Osteocyte (in vitro differentiated cells): ENCODE measurements around the gene SYTL4. TPM values are rescaled to one million over a fixed set of nuclear protein-coding genes. Genes with fewer than 3 reads are reported as not detected.

Experiments used
- DNase-seq: peaks from one replicate; pipeline ENCODE4 v3.0.0; 2021; ENCODE audit warnings: mixed read lengths; ENCODE audit not compliant: unreplicated experiment; ENCODE audit errors: extremely low spot score
- H3K27ac Mint-ChIP-seq: one replicate; pipeline ENCODE4 v1.8.0; 2021; ENCODE audit warnings: mild to moderate bottlenecking, mixed read lengths; ENCODE audit not compliant: unreplicated experiment
- H3K27me3 Mint-ChIP-seq: one replicate; pipeline ENCODE4 v1.8.0; 2021; ENCODE audit warnings: mixed read lengths; ENCODE audit not compliant: unreplicated experiment
- H3K36me3 Mint-ChIP-seq: one replicate; pipeline ENCODE4 v1.8.0; 2021; ENCODE audit warnings: mixed read lengths; ENCODE audit not compliant: unreplicated experiment
- H3K4me1 Mint-ChIP-seq: one replicate; pipeline ENCODE4 v1.8.0; 2021; ENCODE audit warnings: mixed read lengths; ENCODE audit not compliant: unreplicated experiment
- H3K4me3 Mint-ChIP-seq: one replicate; pipeline ENCODE4 v1.8.0; 2021; ENCODE audit warnings: mild to moderate bottlenecking, moderate library complexity, mixed read lengths; ENCODE audit not compliant: unreplicated experiment
- H3K9me3 Mint-ChIP-seq: one replicate; pipeline ENCODE4 v1.8.0; 2021; ENCODE audit warnings: mixed read lengths; ENCODE audit not compliant: unreplicated experiment
- CTCF ChIP-seq: fragments of 200-600 bp; sonication (generic); IDR thresholded peaks from 2 replicates; pipeline ENCODE4 v1.5.0; 2021; ENCODE audit warnings: antibody characterized with exemption, mild to moderate bottlenecking, moderate library complexity
- total RNA-seq: library from RNA; stranded (reverse); gene quantifications from 2 replicates; pipeline ENCODE4 v1.2.1, GENCODE V29; 2021

SYTL4 gene
- total RNA-seq, 1 donor from 2014 or later = 23.2 TPM

- no peak overlapping the region for H3K4me3 Mint-ChIP-seq
- TF ChIP-seq CTCF = no peak
- peaks cover 9% of the 10 kb centered on the region for H3K4me1 Mint-ChIP-seq
- no peaks in the 10 kb centered on the region for H3K27me3 Mint-ChIP-seq
- DNase-seq = no peak
- peaks cover 6% of the 10 kb centered on the region for H3K36me3 Mint-ChIP-seq
- H3K27ac Mint-ChIP-seq = peak overlapping the region; percentile 17
- H3K9me3 Mint-ChIP-seq = peaks cover 5% of the 10 kb centered on the region
Observed at GRCh38 chrX:100659431-100660137, 72.3 kb downstream of the SYTL4 start.

- Mint-ChIP-seq H3K27ac (peak overlapping the region; percentile 17), H3K4me3 (no peak overlapping the region), H3K27me3 (no peaks in the 10 kb centered on the region), H3K36me3 (peaks cover 6% of the 10 kb centered on the region), H3K9me3 (peaks cover 5% of the 10 kb centered on the region), H3K4me1 (peaks cover 14% of the 10 kb centered on the region)
- no peak for TF ChIP-seq CTCF
- DNase-seq = no peak
Observed at GRCh38 chrX:100658941-100659381, 73.0 kb downstream of the SYTL4 start.

- peaks cover 33% of the 10 kb centered on the region for H3K4me1 Mint-ChIP-seq
- H3K27ac Mint-ChIP-seq = no peak overlapping the region
- TF ChIP-seq CTCF = peak; percentile 34
- no peak overlapping the region for H3K4me3 Mint-ChIP-seq
- DNase-seq = no peak
- peaks cover 6% of the 10 kb centered on the region for H3K36me3 Mint-ChIP-seq
- H3K9me3 Mint-ChIP-seq = peaks cover 12% of the 10 kb centered on the region
- no peaks in the 10 kb centered on the region for H3K27me3 Mint-ChIP-seq
Observed at GRCh38 chrX:100654261-100654660, 77.7 kb downstream of the SYTL4 start.

GRCh38 chrX:100652266-100652665 lies 79.7 kb downstream of the SYTL4 start:
- H3K9me3 Mint-ChIP-seq = peaks cover 7% of the 10 kb centered on the region
- no peaks in the 10 kb centered on the region for H3K27me3 Mint-ChIP-seq
- no peak overlapping the region for H3K4me3 Mint-ChIP-seq
- peaks cover 45% of the 10 kb centered on the region for H3K4me1 Mint-ChIP-seq
- no peak overlapping the region for H3K27ac Mint-ChIP-seq
- TF ChIP-seq CTCF = no peak
- no peak for DNase-seq
- no peaks in the 10 kb centered on the region for H3K36me3 Mint-ChIP-seq

- Mint-ChIP-seq H3K36me3 (no peaks in the 10 kb centered on the region), H3K9me3 (peaks cover 7% of the 10 kb centered on the region), H3K4me1 (peaks cover 54% of the 10 kb centered on the region), H3K27me3 (no peaks in the 10 kb centered on the region), H3K4me3 (no peak overlapping the region), H3K27ac (peak overlapping the region; percentile 98)
- DNase-seq = no peak
- TF ChIP-seq CTCF = no peak
Observed at GRCh38 chrX:100650841-100651240, 81.1 kb downstream of the SYTL4 start.
